HG02938 (cell line): Measurements from ENCODE around the gene HMGB4.

ENCODE experiments used
- ATAC-seq: cut with Tn5 transposase; IDR thresholded peaks from one replicate; pipeline ENCODE4 v1.9.1; 2021; ENCODE audit warnings: mild to moderate bottlenecking, moderate library complexity; ENCODE audit not compliant: unreplicated experiment

Gene HMGB4

GRCh38 chr1:33897092-33897725, 33.3 kb downstream of the HMGB4 start:
- ATAC-seq: no peak

GRCh38 chr1:33898406-33898805, 34.5 kb downstream of the HMGB4 start:
- ATAC-seq: no peak

GRCh38 chr1:33898881-33899280, 35.0 kb downstream of the HMGB4 start:
- ATAC-seq: no peak

- ATAC-seq: no peak
Observed at GRCh38 chr1:33899746-33900145, 35.9 kb downstream of the HMGB4 start.

GRCh38 chr1:33902486-33903209, 38.8 kb downstream of the HMGB4 start:
- ATAC-seq: peak; percentile 69

GRCh38 chr1:33903210-33903589, 39.3 kb downstream of the HMGB4 start:
- ATAC-seq: peak; percentile 64

- ATAC-seq: no peak
Observed at GRCh38 chr1:33905241-33905640, 41.4 kb downstream of the HMGB4 start.

GRCh38 chr1:33906156-33906555, 42.3 kb downstream of the HMGB4 start:
- no peak for ATAC-seq

- ATAC-seq: no peak
Observed at GRCh38 chr1:33908324-33908956, 44.6 kb downstream of the HMGB4 start.
